ENCODE measurements around the gene SLC4A7.

GRCh38 chr3:27431116-27431515 lies 53.1 kb downstream of the SLC4A7 start:
- TF ChIP-seq, protein P1, sequence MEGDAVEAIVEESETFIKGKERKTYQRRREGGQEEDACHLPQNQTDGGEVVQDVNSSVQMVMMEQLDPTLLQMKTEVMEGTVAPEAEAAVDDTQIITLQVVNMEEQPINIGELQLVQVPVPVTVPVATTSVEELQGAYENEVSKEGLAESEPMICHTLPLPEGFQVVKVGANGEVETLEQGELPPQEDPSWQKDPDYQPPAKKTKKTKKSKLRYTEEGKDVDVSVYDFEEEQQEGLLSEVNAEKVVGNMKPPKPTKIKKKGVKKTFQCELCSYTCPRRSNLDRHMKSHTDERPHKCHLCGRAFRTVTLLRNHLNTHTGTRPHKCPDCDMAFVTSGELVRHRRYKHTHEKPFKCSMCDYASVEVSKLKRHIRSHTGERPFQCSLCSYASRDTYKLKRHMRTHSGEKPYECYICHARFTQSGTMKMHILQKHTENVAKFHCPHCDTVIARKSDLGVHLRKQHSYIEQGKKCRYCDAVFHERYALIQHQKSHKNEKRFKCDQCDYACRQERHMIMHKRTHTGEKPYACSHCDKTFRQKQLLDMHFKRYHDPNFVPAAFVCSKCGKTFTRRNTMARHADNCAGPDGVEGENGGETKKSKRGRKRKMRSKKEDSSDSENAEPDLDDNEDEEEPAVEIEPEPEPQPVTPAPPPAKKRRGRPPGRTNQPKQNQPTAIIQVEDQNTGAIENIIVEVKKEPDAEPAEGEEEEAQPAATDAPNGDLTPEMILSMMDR (conservative IDR thresholded peaks at IDR 0.05 in 1 of 2, IDR thresholded peaks at IDR 0.05 in 1 of 2; ENCODE audit: extremely low read depth in 1 of 2, insufficient read depth in 1 of 2, low read depth in 1 of 2, low read length in 2 of 2): no peak
- TF ChIP-seq EZH2 (IDR thresholded peaks at IDR 0.05; ENCODE audit: borderline replicate concordance, low read length): no peak

Measured in mammary epithelial cell (primary cell).